A549 treated with ZK216348 at 1 μM for 4 hours (cell line): Measurements from ENCODE around the gene CRYBA1. TPM values are rescaled to one million over a fixed set of nuclear protein-coding genes. Genes with fewer than 3 reads are reported as not detected.

Experiments used
- total RNA-seq: library from RNA; stranded (reverse); fragments of 200-300 nt; extraction: Qiagen RNA extraction; gene quantifications from 5 replicates; pipeline ENCODE4 v1.2.3, GENCODE V29; 2022; ENCODE audit warnings: low read depth

The CRYBA1 gene, protein sequence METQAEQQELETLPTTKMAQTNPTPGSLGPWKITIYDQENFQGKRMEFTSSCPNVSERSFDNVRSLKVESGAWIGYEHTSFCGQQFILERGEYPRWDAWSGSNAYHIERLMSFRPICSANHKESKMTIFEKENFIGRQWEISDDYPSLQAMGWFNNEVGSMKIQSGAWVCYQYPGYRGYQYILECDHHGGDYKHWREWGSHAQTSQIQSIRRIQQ
- not detected in 5 replicates for total RNA-seq

DNA sequence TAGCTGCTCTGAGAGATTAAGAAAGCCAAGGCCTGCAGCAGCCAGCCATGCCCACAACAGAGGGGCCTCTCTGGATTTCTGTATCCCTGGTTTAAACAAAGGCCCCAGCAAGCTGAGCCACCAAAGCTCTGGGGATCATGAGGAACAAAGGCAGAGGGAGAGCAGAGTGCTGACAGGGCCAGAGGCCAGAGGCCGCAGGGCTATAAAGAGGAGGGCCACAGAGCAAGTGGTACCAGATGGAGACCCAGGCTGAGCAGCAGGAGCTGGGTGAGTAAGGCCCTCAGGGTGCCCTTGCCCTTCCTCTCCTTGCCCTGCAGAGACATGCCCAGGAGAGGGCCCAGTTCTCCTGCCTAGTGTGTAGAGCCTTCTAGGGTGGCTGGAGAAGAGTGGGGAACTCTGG lies at the start of gene CRYBA1:
CRYBA1 (plus strand) TSS at position 232 of the 400 bp plus-strand sequence; CDS start at position 237, 5 bp downstream.

GRCh38 chr17:29293890-29294579 lies 47.4 kb downstream of the CRYBA1 start, which contains the start of gene NUFIP2:
NUFIP2 (minus strand) TSS chr17:29294148; CDS start chr17:29294059, 89 bp downstream.

Other genes starting within 250 kb of the CRYBA1 start
- gene SEZ6, start 240.8 kb upstream of the CRYBA1 start, total RNA-seq, result not detected in 5 replicates
- 0.15 to 0.35 TPM in 2 of 5 replicates, not detected in the others for gene PIPOX, start 203.7 kb upstream of the CRYBA1 start, total RNA-seq
- gene MYO18A, start 66.5 kb upstream of the CRYBA1 start, total RNA-seq, result 18.4 to 33.9 TPM (median 28.9 TPM) in 5 replicates
- gene NUFIP2, start 47.3 kb downstream of the CRYBA1 start, total RNA-seq, result 48.8 to 88.0 TPM (median 60.7 TPM) in 5 replicates
- gene TAOK1, start 143.5 kb downstream of the CRYBA1 start, total RNA-seq, result 10.3 to 29.4 TPM (median 21.6 TPM) in 5 replicates